Activated T-cell treated with anti-CD3 and anti-CD28 coated beads for 1 hour (primary cell): ENCODE measurements around the gene PCNX4.
A peak's percentile ranks its signal among the peaks of the same experiment; 100 is the strongest.
"Not testable (repeated sequence)": the region's sequence is repeated elsewhere in the genome, so short reads cannot be mapped to it uniquely, and the experiment has no call there.

Experiments used
- DNase-seq: peaks from one replicate; pipeline ENCODE4 v3.0.0-alpha.2; 2020; ENCODE audit warnings: low read depth

PCNX4 gene

DNA sequence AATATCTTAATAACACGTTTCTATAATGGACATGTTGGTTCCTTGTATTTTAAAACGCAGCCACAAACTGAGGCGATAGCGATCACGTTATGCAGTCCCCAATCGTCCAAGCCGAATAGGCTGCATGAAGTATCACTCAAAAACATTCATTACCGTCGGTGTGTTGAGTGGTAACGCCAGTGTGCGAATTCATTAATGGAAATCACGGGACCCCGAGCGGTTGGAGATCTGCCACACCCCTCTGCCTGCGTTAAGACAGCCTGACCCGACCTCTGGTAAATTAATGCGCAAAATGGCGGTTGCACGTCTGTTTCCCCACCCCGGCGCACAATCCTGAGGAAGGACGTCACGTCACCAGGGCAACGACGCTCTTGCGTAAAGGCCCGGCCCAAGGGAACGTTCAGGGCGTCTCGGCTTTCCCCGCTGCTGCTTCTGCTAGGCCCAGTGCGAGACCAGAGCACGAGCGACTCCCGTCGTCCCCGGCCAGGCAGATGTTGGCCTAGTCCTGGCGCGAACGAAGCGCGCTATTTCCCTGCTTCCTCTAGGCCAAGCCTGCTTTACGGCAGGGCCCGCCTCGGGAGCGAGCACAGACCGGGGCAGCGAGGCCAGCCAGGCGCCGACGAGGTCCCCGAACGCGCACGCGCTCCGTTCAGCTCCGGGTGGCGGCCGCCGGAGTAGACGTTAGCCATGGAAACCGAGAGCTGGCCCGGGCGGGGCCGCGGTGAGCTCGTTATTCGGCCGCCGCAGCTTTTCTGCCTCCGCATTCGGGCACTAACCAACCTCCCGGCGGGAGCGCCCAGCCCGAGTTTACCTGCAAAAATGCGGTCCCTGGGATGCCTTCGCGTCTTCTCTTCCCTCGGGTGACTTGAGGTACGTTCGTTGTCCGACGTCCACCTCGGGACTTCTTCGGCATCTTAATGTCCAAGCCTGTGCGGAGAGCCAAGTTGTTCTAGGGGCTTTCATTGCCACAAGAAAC lies at the start of gene PCNX4:
Gene PCNX4, plus strand, starts transcription at position 374 of the 976 bp plus-strand sequence. CDS start 15,716 bp downstream, outside the sequence.
- DNase-seq: peak; percentile 86

DNA sequence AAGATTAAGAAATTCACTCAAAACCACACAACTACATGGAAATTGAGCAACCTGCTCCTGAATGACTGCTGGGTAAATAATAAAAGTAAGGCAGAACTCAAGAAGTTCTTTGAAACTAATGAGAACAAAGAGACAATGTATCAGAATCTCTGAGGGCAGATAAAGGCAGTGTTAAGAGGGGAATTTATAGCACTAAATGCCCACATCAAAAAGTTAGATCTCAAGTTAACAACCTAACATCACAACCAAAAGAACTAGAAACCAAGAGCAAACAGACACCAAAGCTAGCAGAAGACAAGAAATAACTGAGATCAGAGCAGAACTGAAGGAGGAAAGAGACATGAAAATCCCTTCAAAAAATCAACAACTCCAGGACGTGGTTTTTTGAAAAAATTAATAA lies 43.7 kb upstream of the PCNX4 start:
- not testable (repeated sequence) for DNase-seq

- no peak for DNase-seq
These were observed 40.0 kb upstream of the PCNX4 start for GRCh38 chr14:60051721-60052221.

- no peak for DNase-seq
These were observed 33.6 kb upstream of the PCNX4 start for GRCh38 chr14:60058087-60058486.

DNA sequence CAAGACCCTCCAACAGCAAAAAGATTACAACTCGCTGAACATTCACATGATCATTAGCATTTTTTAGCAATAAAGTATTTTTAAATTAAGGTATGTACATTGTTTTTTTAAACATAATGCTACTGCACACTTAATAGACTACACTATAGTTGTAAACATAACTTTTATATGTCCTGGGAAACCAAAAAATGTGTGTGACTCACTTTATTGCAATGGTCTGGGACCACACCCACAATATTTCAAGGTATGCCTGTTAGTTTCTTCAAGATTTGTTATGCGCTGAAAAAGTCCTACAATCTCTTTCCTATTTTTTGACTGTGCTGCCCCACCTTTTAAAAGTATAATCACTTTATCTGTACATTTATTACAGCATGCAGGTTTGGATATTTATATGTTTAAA lies 30.4 kb upstream of the PCNX4 start:
- DNase-seq: no peak

- DNase-seq: no peak
These were observed 27.1 kb upstream of the PCNX4 start for GRCh38 chr14:60064491-60065072.

- DNase-seq: no peak
These were observed 23.8 kb upstream of the PCNX4 start for GRCh38 chr14:60067882-60068281.

GRCh38 chr14:60079723-60080122 lies 12.0 kb upstream of the PCNX4 start:
- no peak for DNase-seq

DNA sequence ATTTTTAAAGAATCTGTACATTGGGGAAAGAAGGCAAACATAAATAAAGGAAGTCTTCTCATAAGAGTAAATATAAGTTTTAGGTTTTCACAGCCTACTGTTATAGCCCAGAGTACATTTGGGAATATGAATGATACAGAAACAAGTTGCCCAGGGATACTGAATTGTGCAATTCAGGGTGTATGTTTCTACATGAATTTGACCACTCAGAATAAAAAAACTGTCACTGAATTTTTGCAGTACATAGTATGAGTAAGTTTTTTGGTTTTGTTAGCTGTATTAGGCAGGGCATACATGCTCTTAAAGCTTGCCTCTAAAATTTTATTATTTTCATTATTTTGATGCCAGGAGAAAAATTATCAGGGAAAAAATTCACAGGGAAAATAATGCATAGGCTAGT lies 6.6 kb upstream of the PCNX4 start:
- no peak for DNase-seq

- DNase-seq: no peak
These were observed 6.0 kb upstream of the PCNX4 start for GRCh38 chr14:60085693-60086092.

- no peak for DNase-seq
These were observed 4.1 kb upstream of the PCNX4 start for GRCh38 chr14:60087668-60088067.

DNA sequence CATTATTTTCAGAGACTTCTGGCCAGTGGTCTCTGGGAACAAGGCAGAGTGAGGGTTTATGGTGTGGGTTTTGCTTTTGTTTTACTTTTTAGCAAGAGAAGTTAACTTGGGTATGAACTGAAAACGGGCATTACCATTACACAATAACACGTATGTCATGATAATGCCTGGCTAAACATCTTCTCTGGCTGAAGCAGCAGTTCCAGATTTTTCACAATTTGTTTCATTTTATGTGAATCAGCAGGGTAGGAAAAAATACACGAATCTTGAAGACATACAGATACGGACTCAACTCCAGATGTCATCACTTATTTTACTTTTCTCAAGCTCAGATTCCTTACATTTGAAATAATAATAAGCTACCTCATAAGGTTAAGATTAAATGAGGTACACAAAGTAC lies 2.5 kb upstream of the PCNX4 start:
- DNase-seq: no peak

GRCh38 chr14:60090864-60091519 lies 731 bp upstream of the PCNX4 start:
- peak; percentile 6 for DNase-seq

DNA sequence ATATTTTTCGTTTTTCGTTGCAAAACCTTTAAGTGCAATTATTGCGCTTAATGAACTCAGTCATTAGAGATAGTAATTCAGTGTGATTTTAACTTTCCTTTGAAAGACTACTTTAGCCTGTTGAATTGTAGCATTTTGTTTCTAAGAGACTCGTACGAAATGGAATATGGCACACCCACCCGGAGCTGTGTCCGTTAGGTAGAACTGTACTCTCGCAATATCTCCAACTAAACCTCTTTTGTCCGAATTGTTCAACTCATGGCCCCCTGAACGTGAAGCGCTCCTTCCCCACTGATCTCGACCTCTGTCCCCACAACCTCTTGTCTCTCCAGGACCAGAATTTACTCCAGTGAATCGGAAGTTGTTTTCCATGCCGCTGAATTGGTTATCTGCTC lies 800 bp downstream of the PCNX4 start:
- no peak for DNase-seq

DNA sequence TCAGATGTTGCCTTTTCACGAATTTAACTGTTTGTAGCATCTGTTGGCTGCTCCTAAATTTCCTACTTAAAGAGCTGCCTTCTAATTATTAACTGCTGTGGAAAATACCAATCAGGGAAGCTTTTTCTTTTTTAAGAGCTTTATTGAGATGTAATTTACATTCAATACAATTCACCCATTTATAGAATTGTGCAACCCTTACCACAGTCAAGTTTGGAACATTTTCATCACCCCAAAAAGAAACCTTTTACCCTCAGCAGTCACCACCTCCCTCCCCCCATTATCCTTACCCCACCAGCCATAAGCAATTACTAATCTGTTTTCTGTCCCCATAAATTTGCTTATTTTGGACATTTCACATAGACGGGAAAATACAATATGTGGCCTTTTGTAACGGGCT lies 1.4 kb downstream of the PCNX4 start:
- no peak for DNase-seq

DNA sequence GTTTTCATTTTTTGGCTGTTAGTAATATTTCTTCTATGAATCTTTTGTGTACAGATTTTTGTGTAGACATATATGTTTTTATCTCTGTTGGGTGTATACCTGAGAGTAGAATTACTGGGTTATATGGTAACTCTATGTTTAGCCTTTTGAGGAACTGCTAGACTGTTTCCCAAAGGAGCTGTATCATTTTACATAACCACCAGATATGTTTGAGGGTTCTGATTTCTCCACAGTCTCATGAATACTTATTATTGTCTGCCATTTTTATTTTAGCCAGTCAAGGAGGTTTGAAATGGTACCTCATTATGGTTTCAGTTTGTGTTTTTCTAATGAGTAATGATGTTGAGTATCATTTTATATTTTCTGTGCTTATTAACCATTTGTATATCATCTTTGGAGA lies 1.9 kb downstream of the PCNX4 start:
- no peak for DNase-seq

DNA sequence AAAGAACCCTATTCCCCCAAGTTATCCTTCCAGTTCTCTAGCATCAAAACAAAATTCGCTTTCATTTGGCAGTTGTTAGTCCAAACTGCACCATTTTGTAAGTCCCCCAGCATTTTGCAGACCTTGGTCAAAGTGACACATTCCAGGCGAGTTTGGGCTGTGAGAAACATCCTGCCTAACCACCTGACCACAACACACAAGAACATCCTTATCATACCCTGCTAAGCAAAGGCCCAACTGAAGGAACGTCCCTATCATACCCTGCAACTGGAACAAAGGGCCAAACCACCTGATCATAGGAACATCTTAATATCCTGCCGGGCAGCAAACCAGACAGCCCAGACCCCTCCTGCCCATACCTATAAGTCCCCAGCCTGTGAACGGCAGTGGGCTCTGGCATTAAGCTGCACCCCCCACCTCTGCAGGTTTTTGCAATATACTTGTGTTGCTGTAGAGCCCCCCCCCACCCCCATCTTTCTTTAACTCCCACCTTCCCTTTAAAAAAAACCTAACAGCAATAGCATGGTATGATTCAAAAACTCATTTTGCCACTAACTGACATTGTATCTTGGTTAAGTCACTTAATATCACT lies 2.7 kb downstream of the PCNX4 start:
- DNase-seq: no peak

GRCh38 chr14:60095231-60095630 lies 3.5 kb downstream of the PCNX4 start:
- DNase-seq: no peak

- DNase-seq: no peak
These were observed 4.2 kb downstream of the PCNX4 start for GRCh38 chr14:60095781-60096450.

- DNase-seq: no peak
These were observed 6.3 kb downstream of the PCNX4 start for GRCh38 chr14:60097974-60098373.

DNA sequence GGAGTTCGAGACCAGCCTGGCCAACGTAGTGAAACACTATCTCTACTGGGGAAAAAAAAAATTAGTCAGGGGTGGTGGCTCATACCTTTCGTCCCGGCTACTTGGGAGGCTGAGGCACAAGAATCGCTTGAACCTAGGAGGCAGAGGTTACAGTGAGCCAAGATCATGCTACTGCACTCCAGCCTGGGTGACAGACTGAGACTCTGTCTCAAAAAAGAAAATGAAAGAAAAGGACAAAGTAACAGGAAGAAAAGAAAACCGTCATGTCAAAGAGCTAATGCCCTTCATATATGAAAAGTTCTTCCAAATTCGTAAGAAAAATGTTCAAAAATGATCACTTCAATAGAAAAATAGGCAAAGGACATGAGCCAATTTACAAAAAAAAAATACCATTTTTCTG lies 8.1 kb downstream of the PCNX4 start:
- DNase-seq: not testable (repeated sequence)

DNA sequence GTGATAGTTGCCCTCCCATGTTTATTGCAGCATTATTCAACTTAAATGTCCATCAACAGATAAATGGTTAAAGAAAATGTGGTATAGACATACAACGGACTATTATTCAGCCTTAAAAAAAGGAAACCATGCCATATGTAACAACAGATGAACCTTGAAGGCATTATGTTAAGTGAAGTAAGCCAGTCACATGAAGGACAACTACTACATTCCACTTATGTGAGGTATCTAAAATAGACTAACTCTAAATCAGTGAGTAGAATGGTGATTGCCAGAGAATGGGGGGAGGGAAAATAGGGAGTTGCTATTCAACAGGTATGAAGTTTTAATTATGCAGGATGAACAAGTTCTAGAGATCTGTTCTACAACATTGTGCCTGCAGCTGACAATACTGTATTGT lies 10.1 kb downstream of the PCNX4 start:
- DNase-seq: no peak
